Measurements from ENCODE around the gene SPINK1. TPM values are rescaled to one million over a fixed set of nuclear protein-coding genes. Genes with fewer than 3 reads are reported as not detected.

Gene SPINK1
- total and polyA plus RNA-seq, 12 donors, result 1.2 to 14.7 (median 2.5) TPM; not detected in 3

GRCh38 chr5:147869112-147869511, 37.6 kb upstream of the SPINK1 start:
- DNase-seq (no peak), ATAC-seq (no peak)
- intact Hi-C loops (cut with DNase I), result no loop called here
- H3K4me3 ChIP-seq, result no peak overlapping the region
- no peaks in the 10 kb centered on the region for H3K36me3 ChIP-seq
- WGBS, 2 donors, result 50 to 53% methylated on average over 4 of the region's 4 CpGs
- H3K4me1 ChIP-seq, result no peaks in the 10 kb centered on the region
- H3K9me3 ChIP-seq, result no peaks in the 10 kb centered on the region
- H3K27ac ChIP-seq, result no peak overlapping the region
- H3K27me3 ChIP-seq, result no peaks in the 10 kb centered on the region
- TF ChIP-seq, protein P1, sequence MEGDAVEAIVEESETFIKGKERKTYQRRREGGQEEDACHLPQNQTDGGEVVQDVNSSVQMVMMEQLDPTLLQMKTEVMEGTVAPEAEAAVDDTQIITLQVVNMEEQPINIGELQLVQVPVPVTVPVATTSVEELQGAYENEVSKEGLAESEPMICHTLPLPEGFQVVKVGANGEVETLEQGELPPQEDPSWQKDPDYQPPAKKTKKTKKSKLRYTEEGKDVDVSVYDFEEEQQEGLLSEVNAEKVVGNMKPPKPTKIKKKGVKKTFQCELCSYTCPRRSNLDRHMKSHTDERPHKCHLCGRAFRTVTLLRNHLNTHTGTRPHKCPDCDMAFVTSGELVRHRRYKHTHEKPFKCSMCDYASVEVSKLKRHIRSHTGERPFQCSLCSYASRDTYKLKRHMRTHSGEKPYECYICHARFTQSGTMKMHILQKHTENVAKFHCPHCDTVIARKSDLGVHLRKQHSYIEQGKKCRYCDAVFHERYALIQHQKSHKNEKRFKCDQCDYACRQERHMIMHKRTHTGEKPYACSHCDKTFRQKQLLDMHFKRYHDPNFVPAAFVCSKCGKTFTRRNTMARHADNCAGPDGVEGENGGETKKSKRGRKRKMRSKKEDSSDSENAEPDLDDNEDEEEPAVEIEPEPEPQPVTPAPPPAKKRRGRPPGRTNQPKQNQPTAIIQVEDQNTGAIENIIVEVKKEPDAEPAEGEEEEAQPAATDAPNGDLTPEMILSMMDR (IDR thresholded peaks at IDR 0.05), result no peak

DNA sequence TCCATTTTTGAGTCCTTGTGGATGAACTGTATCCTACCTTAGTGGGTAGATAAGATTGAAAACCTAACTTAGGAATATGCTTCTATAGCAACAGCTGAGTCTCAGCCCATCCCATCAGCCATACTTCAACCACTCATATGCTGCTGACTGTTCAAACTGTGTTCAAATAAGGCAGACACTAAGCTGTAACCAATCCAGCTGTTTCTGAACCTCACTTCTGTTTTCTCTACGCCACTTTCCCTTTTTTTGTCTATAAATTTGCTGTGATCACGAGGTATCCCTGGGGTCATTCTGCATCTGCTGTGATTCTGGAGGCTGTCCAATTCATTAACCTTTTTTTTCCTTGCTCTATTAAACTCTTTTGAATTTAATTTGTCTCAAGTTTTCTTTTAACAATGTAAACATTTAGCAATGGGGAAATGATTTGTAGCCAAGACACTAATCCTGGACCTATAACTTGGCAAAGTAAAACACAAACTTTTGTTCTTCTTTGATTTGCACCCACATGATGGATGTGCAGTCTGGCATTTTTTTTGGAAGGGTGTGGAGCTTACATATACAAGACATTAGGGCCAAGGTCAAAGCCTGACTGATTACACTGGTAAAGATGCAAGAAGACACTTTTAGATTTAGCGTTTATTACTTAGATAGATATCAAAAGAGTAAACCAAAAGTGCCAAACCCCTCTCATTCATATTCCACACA, 32.1 kb upstream of the SPINK1 start:
- WGBS, 2 donors, result 48 to 58% methylated on average over 3 of the region's 3 CpGs
- no peak overlapping the region for H3K27ac ChIP-seq
- no peak overlapping the region for H3K4me3 ChIP-seq
- H3K36me3 ChIP-seq, result no peaks in the 10 kb centered on the region
- ATAC-seq, result no peak
- H3K27me3 ChIP-seq, result no peaks in the 10 kb centered on the region
- intact Hi-C loops (cut with DNase I), result no loop called here
- H3K4me1 ChIP-seq, result no peaks in the 10 kb centered on the region
- DNase-seq, result no peak
- H3K9me3 ChIP-seq, result no peaks in the 10 kb centered on the region
- TF ChIP-seq, protein P1 (IDR thresholded peaks at IDR 0.05), result no peak

DNA sequence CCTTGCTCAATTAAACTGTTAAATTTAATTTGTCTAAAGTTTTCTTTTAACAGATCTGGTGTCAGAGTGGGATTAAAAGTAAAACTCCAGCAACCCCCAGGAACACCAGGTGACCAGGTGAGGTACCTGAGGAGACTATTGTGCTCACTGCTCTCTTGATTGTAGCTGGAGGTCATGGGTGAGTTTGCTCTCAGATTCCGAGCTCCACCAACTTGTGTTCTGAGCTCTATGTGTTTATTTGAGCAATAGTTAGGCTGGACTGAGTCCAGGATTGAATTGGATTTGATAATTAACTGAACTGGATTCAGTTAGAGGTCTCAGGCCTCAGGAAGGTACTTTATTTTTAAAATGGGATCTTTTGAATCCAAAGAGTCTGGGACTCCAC, 29.2 kb upstream of the SPINK1 start:
- Histone ChIP-seq H3K9me3 (no peaks in the 10 kb centered on the region), H3K4me1 (no peaks in the 10 kb centered on the region), H3K36me3 (no peaks in the 10 kb centered on the region), H3K27ac (no peak overlapping the region), H3K4me3 (no peak overlapping the region), H3K27me3 (no peaks in the 10 kb centered on the region)
- 77 to 89% methylated on average over 1 of the region's 1 CpG for WGBS, 2 donors
- TF ChIP-seq, protein P1 (IDR thresholded peaks at IDR 0.05), result no peak
- intact Hi-C loops (cut with DNase I), result no loop called here
- DNase-seq, result no peak
- no peak for ATAC-seq

DNA sequence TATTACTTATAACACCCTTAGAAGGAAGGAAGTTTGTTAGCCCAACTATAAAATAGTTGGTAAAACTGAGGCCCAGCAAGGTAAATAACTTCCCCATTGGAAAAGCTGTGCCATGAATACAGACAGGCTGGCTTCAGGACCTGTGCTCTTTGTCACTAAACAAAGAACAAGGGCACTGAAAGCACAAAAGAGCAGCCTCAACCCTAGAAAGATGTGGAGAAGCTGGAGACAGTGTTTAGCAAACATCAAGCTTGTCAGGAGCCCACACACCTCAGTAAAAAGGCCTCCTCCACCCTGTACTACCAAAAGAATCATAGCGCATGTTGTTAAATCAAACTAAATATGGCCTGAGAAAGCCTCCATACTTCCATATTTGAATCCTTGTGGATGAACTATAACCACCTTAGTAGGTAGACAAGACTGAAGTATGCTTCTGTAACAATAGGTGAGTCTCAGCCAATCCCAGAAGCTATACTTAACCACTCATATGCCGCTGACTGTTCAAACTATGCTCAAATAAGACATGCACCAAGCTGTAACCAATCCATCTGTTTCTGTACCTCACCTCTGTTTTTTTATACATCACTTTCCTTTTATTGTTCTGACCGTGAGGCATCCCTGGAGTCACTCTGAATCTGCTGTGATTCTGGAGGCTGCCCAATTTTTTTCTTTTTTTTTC, 28.6 kb upstream of the SPINK1 start:
- no peaks in the 10 kb centered on the region for H3K4me1 ChIP-seq
- no peak for ATAC-seq
- WGBS, 2 donors, result 86 to 87% methylated on average over 3 of the region's 3 CpGs
- TF ChIP-seq, protein P1 (IDR thresholded peaks at IDR 0.05), result no peak
- H3K27me3 ChIP-seq, result no peaks in the 10 kb centered on the region
- intact Hi-C loops (cut with DNase I), result loop anchor here in 6 of 10 donors (2.0 to 10.0 kb wide), 5 partner anchors 72 to 255 kb away; no protein-coding TSS in a partner anchor
- H3K36me3 ChIP-seq, result no peaks in the 10 kb centered on the region
- H3K9me3 ChIP-seq, result no peaks in the 10 kb centered on the region
- no peak for DNase-seq
- no peak overlapping the region for H3K27ac ChIP-seq
- no peak overlapping the region for H3K4me3 ChIP-seq

Measured in heart right ventricle (tissue), 16 donors.